ENCODE data around the gene CLBA1. TPM values are rescaled to one million over a fixed set of nuclear protein-coding genes. Genes with fewer than 3 reads are reported as not detected.

CLBA1 gene
- 2.7 and 3.9 TPM in 2 replicates for total RNA-seq

DNA sequence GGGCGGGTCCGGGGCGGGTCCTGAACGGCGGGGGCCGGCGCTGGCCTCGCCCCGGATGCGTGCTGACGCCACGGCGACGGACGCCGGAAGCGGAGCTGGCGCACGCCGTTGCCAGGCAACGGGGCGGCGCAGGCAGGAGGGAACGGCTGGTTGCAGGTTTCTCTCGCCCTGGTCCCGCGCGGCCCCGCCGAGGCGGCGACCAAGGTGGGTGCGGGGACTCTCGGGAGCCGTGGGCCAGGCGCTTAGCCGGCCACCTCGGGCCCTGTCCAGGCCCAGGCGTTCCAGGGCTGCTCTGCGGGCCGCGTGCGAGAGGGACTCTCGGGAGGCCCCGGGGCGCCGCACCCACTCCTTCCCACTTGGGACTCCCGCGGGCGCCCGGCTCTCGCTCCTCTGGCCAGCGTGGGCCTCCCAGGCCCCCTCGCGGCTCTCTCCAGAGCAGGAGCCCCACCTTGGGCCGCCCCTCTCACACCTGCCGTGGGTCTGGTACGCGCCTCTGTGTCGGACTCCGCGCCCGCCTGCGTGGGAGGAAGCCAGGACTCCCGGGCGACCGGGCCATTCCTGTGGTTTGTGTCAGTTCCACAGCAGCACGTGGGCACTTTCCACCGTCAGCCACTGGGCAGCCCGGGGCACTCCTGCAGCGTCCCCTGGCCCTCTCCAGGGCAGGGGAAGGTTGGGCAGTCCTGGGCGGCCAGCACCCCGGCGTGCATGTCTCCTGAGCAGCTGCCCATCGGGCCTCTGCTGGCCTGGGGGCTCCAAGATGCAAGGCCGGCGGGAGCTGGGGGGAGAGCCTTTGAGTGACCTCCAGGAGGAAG lies at the start of gene CLBA1:
TSS of gene CLBA1 (plus strand) at position 114 of the 812 bp plus-strand sequence. CDS start at position 758, 644 bp downstream.
- H3K27me3 Mint-ChIP-seq = peaks cover 5% of the 10 kb centered on the region
- DNase-seq (peak; percentile 88), ATAC-seq (ENCODE audit: low read depth) (peak; percentile 92)
- CTCF ChIA-PET = interaction anchor here (0.5 to 1.1 kb wide), 2 partner anchors 11 to 60 kb away, joined by 3 read pairs; no protein-coding TSS in a partner anchor
- H3K4me3 Mint-ChIP-seq = peak within 1 kb of the TSS; percentile 72
- peaks cover 11% of the 10 kb centered on the region for H3K4me1 Mint-ChIP-seq
- H3K36me3 Mint-ChIP-seq (ENCODE audit: low read depth) = no peaks in the 10 kb centered on the region
- no peaks in the 10 kb centered on the region for H3K9me3 Mint-ChIP-seq
- POLR2A ChIA-PET = interaction anchor here (0.6 to 1.8 kb wide), 17 partner anchors 11 to 357 kb away, joined by 3 to 20 read pairs (median 3); partner anchors contain the start of genes CDCA4, GPR132 and PLD4
- TF ChIP-seq CTCF (IDR thresholded peaks at IDR 0.05) = no peak
- intact Hi-C loops (cut with micrococcal nuclease) = loop anchor here (1.0 to 5.0 kb wide), 3 partner anchors 35 to 506 kb away; partner anchors contain the start of genes CDCA4 and TEDC1
- H3K27ac Mint-ChIP-seq = peak within 1 kb of the TSS; percentile 71

- no peaks in the 10 kb centered on the region for H3K27me3 Mint-ChIP-seq
- peaks cover 9% of the 10 kb centered on the region for H3K36me3 Mint-ChIP-seq (ENCODE audit: low read depth)
- no peaks in the 10 kb centered on the region for H3K9me3 Mint-ChIP-seq
- DNase-seq (no peak), ATAC-seq (ENCODE audit: low read depth) (no peak)
- CTCF ChIA-PET = interaction anchor here (2.6 to 4.8 kb wide), 2 partner anchors 37 to 40 kb away, joined by 14 to 33 read pairs; no protein-coding TSS in a partner anchor
- no peak overlapping the region for H3K4me3 Mint-ChIP-seq
- H3K4me1 Mint-ChIP-seq = peaks cover 11% of the 10 kb centered on the region
- no peak overlapping the region for H3K27ac Mint-ChIP-seq
- POLR2A ChIA-PET = interaction anchor here (1.2 to 10.5 kb wide), 3 partner anchors 13 to 125 kb away, joined by 4 to 114 read pairs (median 21); partner anchors contain the start of gene PLD4
- intact Hi-C loops (cut with micrococcal nuclease) = no loop called here
- no peak for TF ChIP-seq CTCF (IDR thresholded peaks at IDR 0.05)
Measured at GRCh38 chr14:104935955-104936354, 49.6 kb upstream of the CLBA1 start.

DNA sequence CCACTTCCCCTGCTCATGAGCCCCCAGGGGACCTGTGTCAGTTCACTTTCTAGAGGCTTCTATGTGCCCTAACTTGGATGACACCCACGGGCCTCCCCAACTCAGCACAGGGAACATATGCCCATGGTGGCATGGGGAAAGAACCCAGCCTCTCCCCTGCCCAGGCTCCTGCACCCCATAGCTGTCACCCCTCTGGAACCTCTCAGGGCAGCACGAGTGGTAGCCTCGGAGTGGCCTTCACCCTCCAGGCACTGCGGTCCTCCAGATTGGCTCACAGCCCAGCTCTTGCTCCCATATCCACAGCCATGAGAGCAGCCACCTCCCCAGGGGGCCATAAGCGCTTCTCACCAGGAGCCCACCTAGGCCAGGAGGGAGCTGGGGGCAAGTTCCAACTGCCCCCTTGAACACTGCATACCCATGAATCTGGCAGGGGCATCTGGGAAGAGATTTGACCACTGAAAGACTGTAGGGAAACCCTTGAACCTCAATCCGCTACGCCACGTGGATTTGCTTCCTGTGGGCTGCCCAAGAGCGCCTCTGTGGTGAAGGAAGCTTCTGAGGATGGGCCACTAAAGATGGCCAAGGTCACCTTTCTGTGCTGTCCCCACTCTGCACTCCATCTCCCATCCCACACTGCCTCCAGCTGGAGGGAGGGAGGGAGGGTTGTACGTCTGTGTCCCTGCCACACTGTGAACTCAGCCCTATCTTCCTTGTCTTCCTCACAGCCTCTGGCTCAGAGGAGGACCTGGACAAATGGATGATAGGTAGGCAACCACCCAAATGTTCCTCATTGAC lies 49.0 kb upstream of the CLBA1 start:
- Mint-ChIP-seq H3K27ac (no peak overlapping the region), H3K4me1 (peaks cover 11% of the 10 kb centered on the region), H3K27me3 (no peaks in the 10 kb centered on the region), H3K36me3 (ENCODE audit: low read depth) (peaks cover 7% of the 10 kb centered on the region), H3K4me3 (no peak overlapping the region), H3K9me3 (no peaks in the 10 kb centered on the region)
- no peak for TF ChIP-seq CTCF (IDR thresholded peaks at IDR 0.05)
- ATAC-seq (ENCODE audit: low read depth) (no peak), DNase-seq (no peak)
- POLR2A ChIA-PET = interaction anchor here (0.5 to 10.5 kb wide), 5 partner anchors 13 to 125 kb away, joined by 3 to 114 read pairs (median 5); partner anchors contain the start of gene PLD4
- CTCF ChIA-PET = interaction anchor here (1.3 to 4.8 kb wide), 3 partner anchors 9 to 40 kb away, joined by 3 to 33 read pairs (median 14); no protein-coding TSS in a partner anchor
- intact Hi-C loops (cut with micrococcal nuclease) = no loop called here

- no peak for TF ChIP-seq CTCF (IDR thresholded peaks at IDR 0.05)
- ATAC-seq (ENCODE audit: low read depth) = no peak
- ChIA-PET POLR2A (interaction anchor here (0.5 to 10.5 kb wide), 4 partner anchors 14 to 108 kb away, joined by 3 to 114 read pairs (median 13); partner anchors contain the start of gene PLD4), CTCF (interaction anchor here (1.3 to 4.8 kb wide), 2 partner anchors 10 to 41 kb away, joined by 3 to 33 read pairs; no protein-coding TSS in a partner anchor)
- H3K4me1 Mint-ChIP-seq = peaks cover 11% of the 10 kb centered on the region
- H3K36me3 Mint-ChIP-seq (ENCODE audit: low read depth) = peaks cover 5% of the 10 kb centered on the region
- intact Hi-C loops (cut with micrococcal nuclease) = no loop called here
- H3K9me3 Mint-ChIP-seq = no peaks in the 10 kb centered on the region
- no peak overlapping the region for H3K27ac Mint-ChIP-seq
- no peak for DNase-seq
- H3K4me3 Mint-ChIP-seq = no peak overlapping the region
- H3K27me3 Mint-ChIP-seq = no peaks in the 10 kb centered on the region
Measured at GRCh38 chr14:104937161-104937560, 48.4 kb upstream of the CLBA1 start.
